Measurements from ENCODE around the gene TEX52. TPM values are rescaled to one million over a fixed set of nuclear protein-coding genes. Genes with fewer than 3 reads are reported as not detected.

Gene TEX52
- total and polyA plus RNA-seq, 2 experiments from 2014 or later, result not detected

GRCh38 chr12:2893007-2893406, 36.2 kb upstream of the TEX52 start:
- H3K27ac ChIP-seq (ENCODE audit: low read depth), result 0 out of 2 replicates have a peak overlapping the region, but pooled peaks have one; percentile 45
- H3K36me3 Mint-ChIP-seq (ENCODE audit: low read depth), result peaks cover 13% of the 10 kb centered on the region
- ATAC-seq, result no peak
- no peak overlapping the region for H2AFZ ChIP-seq
- H3K27ac Mint-ChIP-seq, result no peak overlapping the region
- H3K9me2 ChIP-seq (ENCODE audit: insufficient read depth), result no peaks in the 10 kb centered on the region
- TF ChIP-seq NANOG (IDR thresholded peaks at IDR 0.05; ENCODE audit: borderline replicate concordance), result no peak
- no peak for TF ChIP-seq EZH2phosphoT487 (IDR thresholded peaks at IDR 0.05; ENCODE audit: unreplicated experiment)
- no peak for TF ChIP-seq EZH2 (IDR thresholded peaks at IDR 0.05; ENCODE audit: low read depth, unreplicated experiment)
- no peak for TF ChIP-seq ZNF462 (CRISPR knock-in tag; IDR thresholded peaks at IDR 0.05)
- no peak for TF ChIP-seq ZNF114 (CRISPR knock-in tag; IDR thresholded peaks at IDR 0.05)
- TF ChIP-seq JUNB (IDR thresholded peaks at IDR 0.05; ENCODE audit: unreplicated experiment), result no peak
- TF ChIP-seq ZNF331 (CRISPR knock-in tag; IDR thresholded peaks at IDR 0.05; ENCODE audit: low read depth), result no peak
- no peak for TF ChIP-seq CREB1 (CRISPR knock-in tag; IDR thresholded peaks at IDR 0.05; ENCODE audit: low read depth)
- no peak for TF ChIP-seq POLR2AphosphoS5 (IDR thresholded peaks at IDR 0.05; ENCODE audit: low read depth)
- TF ChIP-seq CTCF (conservative IDR thresholded peaks at IDR 0.05; ENCODE audit: low read depth in 2 of 2), result no peak
- no peak for TF ChIP-seq ETS1 (IDR thresholded peaks at IDR 0.05)
- no peak for TF ChIP-seq STAT1 (IDR thresholded peaks at IDR 0.05; ENCODE audit: unreplicated experiment)
- TF ChIP-seq REST (IDR thresholded peaks at IDR 0.05; ENCODE audit: unreplicated experiment), result no peak
- no peaks in the 10 kb centered on the region for H3K27me3 ChIP-seq (ENCODE audit: insufficient read depth)
- H3K4me2 ChIP-seq, result no peak overlapping the region
- H3K36me3 ChIP-seq (ENCODE audit: insufficient read depth), result peaks cover 10% of the 10 kb centered on the region; the same call in 1 of the 2 replicates
- no peak overlapping the region for H3K4me3 ChIP-seq
- peaks cover 3% of the 10 kb centered on the region; the same call in 1 of the 3 replicates for H3K9me3 Mint-ChIP-seq
- DNase-seq (ENCODE audit: low spot score), result no peak
- peaks cover 6% of the 10 kb centered on the region; the same call in 1 of the 2 replicates for H4K20me1 ChIP-seq (replicated peaks; ENCODE audit: insufficient read depth)
- peaks cover 16% of the 10 kb centered on the region for H3K4me1 Mint-ChIP-seq
- H3K4me3 Mint-ChIP-seq, result no peak overlapping the region
- H3K4me1 ChIP-seq (ENCODE audit: insufficient read depth), result peaks cover 3% of the 10 kb centered on the region
- peaks cover 19% of the 10 kb centered on the region for H3K27me3 Mint-ChIP-seq (ENCODE audit: insufficient read depth, low read depth, poor library complexity)
- H3F3A ChIP-seq (replicated peaks; ENCODE audit: low read depth), result peaks cover 18% of the 10 kb centered on the region
- H3K79me2 ChIP-seq (replicated peaks; ENCODE audit: insufficient read depth), result peaks cover 30% of the 10 kb centered on the region

All from GM23338 (cell line).